ENCODE data around the gene RBMS2.

GRCh38 chr12:56528846-56529245, 7.2 kb downstream of the RBMS2 start:
- TF ChIP-seq POLR2AphosphoS5 (IDR thresholded peaks at IDR 0.05; ENCODE audit: low read depth, low read length), result no peak
- no peak for TF ChIP-seq REST (IDR thresholded peaks at IDR 0.05; ENCODE audit: insufficient read depth in 1 of 2, low read depth in 2 of 2, low read length in 2 of 2)
- no peak for TF ChIP-seq TAF1 (IDR thresholded peaks at IDR 0.05; ENCODE audit: borderline replicate concordance, insufficient read depth, low read length)
- no peak for TF ChIP-seq SIN3A (IDR thresholded peaks at IDR 0.05; ENCODE audit: borderline replicate concordance, insufficient read depth, low read length)
- no peak for TF ChIP-seq FOXP2 (optimal IDR thresholded peaks at IDR 0.05; ENCODE audit: borderline replicate concordance, extremely low read depth, extremely low read length, insufficient read depth)
